ENCODE results near the gene TSPYL2.
A peak's percentile ranks its signal among the peaks of the same experiment; 100 is the strongest.

Gene TSPYL2

DNA sequence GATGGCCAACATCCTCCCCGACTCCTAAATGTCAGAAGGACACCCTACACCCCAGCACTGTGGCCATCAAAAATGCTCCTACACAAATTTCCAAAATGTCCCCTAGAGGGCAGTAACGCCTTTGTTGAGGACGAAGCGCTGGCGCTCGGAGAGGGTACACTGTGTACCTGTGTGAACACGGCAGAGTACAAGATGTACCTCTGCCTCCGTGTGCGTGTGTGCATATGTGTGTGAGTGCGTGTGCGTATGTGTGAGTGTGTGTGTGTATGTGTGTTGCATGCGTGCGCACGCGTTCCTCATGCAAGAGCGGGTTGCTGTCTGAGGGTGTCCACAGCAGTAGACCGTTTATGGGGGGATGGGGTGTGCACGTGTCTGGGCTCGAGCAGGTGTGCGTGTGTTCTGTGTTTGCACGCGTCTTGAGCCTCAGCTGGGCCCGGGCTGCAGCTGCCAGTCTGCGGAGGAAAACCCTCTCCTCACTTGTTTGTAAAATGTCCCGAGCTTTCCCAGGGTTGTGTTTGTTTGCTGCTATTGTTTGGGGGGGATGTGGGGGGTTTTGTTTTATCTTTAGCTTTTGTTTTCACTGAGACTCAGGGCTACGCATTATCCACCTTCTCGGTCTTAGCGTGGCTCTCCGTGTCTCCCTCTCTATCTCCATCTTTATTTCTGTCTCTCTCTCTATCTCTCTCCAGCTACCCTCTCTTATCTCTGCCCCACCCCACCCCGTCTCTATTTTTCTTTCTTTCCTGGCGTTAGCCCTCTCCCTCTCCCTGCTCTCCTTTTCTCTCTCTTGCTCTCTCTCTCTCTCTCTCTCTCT is 10.4 kb upstream of the TSPYL2 start:
- peak; percentile 72 for DNase-seq (ENCODE audit: low read depth)
- TF ChIP-seq, protein P1, sequence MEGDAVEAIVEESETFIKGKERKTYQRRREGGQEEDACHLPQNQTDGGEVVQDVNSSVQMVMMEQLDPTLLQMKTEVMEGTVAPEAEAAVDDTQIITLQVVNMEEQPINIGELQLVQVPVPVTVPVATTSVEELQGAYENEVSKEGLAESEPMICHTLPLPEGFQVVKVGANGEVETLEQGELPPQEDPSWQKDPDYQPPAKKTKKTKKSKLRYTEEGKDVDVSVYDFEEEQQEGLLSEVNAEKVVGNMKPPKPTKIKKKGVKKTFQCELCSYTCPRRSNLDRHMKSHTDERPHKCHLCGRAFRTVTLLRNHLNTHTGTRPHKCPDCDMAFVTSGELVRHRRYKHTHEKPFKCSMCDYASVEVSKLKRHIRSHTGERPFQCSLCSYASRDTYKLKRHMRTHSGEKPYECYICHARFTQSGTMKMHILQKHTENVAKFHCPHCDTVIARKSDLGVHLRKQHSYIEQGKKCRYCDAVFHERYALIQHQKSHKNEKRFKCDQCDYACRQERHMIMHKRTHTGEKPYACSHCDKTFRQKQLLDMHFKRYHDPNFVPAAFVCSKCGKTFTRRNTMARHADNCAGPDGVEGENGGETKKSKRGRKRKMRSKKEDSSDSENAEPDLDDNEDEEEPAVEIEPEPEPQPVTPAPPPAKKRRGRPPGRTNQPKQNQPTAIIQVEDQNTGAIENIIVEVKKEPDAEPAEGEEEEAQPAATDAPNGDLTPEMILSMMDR (IDR thresholded peaks at IDR 0.05; ENCODE audit: insufficient read depth, low read depth, low read length, missing control alignments): peak; percentile 60
- peak overlapping the region; percentile 47 for H3K4me3 ChIP-seq (ENCODE audit: low read length)

DNA sequence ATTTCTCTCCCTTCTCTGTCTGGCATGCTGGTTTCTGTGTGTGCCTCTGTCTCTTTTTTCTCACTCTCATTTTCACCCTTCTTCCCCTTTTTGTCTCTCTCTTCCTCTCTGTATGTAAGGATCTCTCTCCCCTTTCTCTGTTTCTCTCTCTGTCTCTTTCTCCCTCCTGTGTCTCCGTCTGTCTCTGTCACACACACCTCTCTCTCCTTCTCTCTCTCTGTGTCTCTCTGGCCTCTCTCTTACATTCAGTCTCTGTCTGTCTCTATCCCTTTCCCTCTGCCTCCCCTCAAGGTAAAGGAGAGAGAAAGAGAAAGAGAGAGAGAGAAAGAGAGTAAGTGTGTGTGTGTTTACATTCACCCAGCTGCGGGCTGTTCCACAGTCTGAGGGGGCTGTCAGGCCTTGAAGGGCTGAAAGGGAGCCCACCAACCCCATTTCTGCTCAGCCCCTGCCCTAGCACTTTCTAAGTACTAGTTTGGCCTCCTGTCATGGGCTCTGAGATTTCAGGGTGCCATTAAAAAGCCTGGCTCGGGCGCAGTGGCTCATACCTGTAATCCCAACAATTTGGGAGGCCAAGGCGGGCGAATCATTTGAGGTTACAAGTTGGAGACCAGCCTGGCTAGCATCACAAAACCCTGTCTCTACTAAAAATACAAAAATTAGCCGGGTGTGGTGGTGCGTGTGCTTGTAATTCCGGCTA is 9.6 kb upstream of the TSPYL2 start:
- TF ChIP-seq, protein P1 (IDR thresholded peaks at IDR 0.05; ENCODE audit: insufficient read depth, low read depth, low read length, missing control alignments): no peak
- no peak overlapping the region for H3K4me3 ChIP-seq (ENCODE audit: low read length)

DNA sequence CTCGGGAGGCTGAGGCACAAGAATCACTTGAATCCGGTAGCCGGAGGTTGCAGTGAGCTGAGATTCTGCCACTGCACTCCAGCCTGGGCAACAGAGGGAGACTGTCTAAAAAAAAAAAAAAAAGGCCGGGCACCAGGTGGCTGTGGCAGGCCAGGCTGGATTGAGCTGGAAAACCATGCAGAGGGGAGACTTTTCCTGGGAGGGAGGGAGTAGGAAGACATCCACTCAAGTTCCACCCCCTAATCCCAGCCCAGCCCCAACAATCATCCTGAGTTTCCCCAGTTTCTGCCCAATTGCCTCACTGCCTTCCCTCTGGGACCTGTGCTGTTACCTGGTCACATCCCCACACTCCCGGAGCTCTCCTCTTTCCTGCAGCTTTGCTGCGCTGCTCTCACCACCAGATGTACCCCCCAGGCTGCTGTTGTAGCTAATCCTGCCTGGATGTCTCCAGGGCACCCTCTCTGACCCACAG is 9.0 kb upstream of the TSPYL2 start:
- TF ChIP-seq, protein P1 (IDR thresholded peaks at IDR 0.05; ENCODE audit: insufficient read depth, low read depth, low read length, missing control alignments): no peak
- H3K4me3 ChIP-seq (ENCODE audit: low read length): no peak overlapping the region
- no peak for DNase-seq (ENCODE audit: low read depth)

More for the DNA sequence above, 9.6 kb upstream of the TSPYL2 start:
- DNase-seq (ENCODE audit: low read depth): no peak

DNA sequence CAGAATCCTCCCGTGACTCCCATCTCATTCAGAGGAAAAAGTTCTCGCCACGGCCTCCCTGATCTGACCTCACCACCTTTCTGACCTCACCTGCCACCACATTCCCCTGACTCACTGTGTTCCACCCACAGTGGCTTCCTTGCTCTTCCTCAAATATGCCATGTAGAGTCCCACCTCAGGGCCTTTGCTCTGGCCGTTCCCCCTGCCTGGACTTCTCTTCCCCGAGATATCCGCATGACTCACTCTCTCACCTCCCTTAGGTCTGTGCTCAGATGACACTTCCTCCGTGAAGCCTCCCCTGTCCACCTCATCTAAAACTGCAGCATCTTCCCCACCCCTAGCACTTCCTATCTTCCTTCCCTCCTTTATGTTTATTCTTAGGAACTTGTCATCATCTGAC is 7.2 kb upstream of the TSPYL2 start:
- H3K4me3 ChIP-seq (ENCODE audit: low read length): no peak overlapping the region
- DNase-seq (ENCODE audit: low read depth): no peak
- TF ChIP-seq, protein P1 (IDR thresholded peaks at IDR 0.05; ENCODE audit: insufficient read depth, low read depth, low read length, missing control alignments): no peak

DNA sequence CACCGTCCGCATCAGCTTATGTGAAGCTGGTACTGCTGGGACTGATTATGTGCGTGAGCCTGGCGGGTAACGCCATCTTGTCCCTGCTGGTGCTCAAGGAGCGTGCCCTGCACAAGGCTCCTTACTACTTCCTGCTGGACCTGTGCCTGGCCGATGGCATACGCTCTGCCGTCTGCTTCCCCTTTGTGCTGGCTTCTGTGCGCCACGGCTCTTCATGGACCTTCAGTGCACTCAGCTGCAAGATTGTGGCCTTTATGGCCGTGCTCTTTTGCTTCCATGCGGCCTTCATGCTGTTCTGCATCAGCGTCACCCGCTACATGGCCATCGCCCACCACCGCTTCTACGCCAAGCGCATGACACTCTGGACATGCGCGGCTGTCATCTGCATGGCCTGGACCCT is 5.5 kb upstream of the TSPYL2 start:
- H3K4me3 ChIP-seq (ENCODE audit: low read length): no peak overlapping the region
- TF ChIP-seq, protein P1 (IDR thresholded peaks at IDR 0.05; ENCODE audit: insufficient read depth, low read depth, low read length, missing control alignments): no peak
- no peak for DNase-seq (ENCODE audit: low read depth)

DNA sequence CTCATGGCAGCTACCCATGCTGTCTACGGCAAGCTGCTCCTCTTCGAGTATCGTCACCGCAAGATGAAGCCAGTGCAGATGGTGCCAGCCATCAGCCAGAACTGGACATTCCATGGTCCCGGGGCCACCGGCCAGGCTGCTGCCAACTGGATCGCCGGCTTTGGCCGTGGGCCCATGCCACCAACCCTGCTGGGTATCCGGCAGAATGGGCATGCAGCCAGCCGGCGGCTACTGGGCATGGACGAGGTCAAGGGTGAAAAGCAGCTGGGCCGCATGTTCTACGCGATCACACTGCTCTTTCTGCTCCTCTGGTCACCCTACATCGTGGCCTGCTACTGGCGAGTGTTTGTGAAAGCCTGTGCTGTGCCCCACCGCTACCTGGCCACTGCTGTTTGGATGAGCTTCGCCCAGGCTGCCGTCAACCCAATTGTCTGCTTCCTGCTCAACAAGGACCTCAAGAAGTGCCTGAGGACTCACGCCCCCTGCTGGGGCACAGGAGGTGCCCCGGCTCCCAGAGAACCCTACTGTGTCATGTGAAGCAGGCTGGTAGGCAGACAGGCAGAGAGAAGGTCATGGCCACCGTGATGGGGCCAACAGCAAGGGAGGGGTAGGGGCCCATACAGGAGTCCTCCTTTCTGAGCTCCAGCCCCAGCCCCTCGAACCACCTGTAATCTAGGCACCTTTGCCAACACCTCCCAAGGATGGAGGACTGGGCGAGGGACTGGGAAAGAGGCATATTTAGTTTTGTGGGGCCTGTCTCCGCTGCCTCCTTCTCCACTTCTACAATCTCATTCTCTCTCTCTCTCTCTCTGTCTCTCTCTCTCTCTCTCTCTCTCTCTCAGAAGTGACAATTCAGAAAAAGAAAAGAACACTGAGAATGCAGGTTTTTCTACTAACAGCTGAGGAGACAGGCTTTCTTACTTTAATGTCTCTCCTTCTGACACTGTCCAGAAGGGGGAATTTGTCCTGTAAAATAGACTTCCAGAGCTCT is 4.7 kb upstream of the TSPYL2 start:
- TF ChIP-seq, protein P1 (IDR thresholded peaks at IDR 0.05; ENCODE audit: insufficient read depth, low read depth, low read length, missing control alignments): no peak
- DNase-seq (ENCODE audit: low read depth): no peak
- no peak overlapping the region for H3K4me3 ChIP-seq (ENCODE audit: low read length)

All from epithelial cell of esophagus (primary cell).